HG03460 (cell line): ENCODE data around the gene RFX6.

Experiments used
- ATAC-seq: cut with Tn5 transposase; IDR thresholded peaks from one replicate; pipeline ENCODE4 v1.9.1; 2021; ENCODE audit not compliant: unreplicated experiment

Gene RFX6

DNA sequence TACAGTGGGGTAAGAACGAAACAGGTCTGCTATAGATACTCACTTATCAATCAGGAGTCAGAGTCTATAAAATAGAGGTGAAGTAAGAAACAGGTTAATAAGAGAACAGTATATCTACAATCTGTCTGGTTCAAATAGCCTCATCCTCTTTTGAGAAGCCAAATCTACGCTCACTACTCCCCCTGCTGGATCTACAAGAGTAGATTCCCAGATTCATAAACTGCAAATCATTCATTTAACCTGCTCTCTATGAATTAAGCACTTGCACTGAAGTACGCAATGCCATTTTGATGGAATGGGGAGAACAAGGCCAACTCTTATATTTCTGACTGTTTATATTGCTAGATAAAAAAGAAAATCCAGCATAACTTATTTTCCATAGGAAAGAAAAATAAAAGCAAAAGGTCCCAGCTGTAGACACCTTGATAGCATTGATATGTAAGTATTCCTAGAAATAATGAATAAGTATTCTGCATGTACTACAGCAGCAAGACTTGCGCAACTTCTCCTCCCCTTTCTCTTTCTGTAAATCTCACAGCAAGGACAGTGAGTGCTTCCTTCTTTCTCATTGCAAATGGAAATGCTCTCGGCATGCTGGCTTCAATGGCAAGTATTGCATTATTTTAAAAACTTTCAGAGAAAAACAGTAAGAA lies 92.3 kb downstream of the RFX6 start:
- ATAC-seq, result peak; percentile 77

DNA sequence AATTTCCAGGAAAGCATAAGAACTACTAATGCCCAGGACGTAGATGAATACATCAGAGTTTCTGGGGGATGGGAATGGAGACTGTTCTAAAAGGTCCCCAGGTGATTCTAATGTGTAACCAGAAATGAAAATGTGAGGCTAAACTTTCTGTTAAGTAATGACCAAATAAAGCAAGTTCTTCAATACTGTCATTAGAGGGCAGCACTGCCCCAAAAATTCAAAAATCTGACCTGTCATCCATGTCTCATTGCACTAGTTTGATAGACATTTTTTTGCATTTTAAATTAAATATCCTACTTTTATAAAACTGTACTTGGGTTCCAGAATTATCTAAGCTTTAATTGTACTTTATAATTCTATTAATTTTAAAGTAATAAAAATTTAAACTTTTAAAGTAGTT lies 94.9 kb downstream of the RFX6 start:
- ATAC-seq, result no peak

DNA sequence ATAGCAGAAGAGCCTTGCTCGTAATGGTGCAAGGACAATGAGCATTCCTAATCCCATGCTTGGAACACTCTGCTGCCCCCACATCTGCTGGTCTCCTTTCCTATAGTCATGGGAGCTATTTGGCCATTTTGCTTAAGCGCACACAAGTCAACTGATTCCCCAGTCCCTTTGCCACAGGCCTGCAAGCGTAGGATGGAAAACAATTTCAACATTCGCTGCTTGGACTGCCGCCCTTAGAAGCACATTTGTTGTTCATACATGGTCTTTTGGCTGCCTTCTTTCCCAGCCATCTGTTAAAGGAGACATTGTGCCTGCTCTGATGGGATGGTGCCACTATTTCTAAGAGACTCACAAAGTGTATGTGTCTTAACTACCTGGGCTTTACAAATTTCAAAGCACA lies 96.9 kb downstream of the RFX6 start:
- no peak for ATAC-seq

DNA sequence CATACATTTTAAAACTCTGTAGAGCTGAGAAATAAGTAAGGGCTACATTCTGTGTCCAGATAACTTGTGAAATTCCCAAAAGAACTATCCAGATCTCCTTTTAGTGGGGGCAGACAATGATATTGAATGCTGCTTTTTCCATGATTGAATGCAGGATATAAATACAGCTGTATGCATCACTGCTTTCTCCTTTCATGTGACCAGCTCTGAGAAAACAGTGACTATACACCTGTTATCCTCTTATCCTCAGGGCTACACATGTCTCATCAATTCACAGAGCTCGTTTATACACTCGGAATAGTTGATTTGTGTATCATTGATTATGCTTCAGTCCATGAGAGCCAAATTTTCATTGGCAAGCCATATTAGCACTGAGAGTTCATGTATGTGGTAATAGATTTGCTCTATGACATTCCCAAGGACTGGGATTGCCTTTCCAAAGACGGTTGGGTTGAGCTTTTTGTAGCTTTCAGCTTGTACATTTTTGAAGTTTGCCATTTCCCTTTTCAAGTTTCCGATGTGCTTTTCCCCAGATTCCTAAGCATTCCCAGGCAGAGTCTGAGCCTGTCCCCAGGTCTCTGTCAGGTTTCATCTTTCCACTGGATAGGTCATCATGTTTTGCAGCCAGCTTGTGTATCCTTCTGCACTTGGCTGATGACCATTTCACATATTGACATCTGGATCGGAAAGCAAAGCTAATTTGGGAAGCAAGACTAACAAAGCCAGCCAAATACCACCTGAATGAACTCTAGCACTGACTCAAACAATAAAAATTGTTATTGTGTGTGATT lies 97.7 kb downstream of the RFX6 start:
- ATAC-seq, result no peak

DNA sequence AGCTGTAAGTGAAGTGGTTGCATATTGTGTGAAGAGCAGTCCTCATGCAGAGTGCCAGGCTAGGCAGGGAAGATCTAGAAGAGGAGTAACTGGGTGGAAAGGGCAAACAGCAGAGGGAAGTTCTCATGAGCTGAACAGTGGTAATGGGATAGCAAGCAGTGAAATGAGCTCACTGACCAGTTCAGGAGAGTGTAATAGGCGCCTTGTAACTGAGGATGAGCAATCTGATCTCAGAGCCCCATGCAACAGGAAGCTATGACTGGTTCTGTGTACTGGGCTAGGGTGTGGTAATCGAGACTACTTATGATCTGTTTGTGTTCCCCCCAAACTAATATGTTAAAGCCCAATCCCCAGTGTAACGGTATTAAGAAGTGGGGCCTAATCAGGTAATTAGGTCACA lies 98.6 kb downstream of the RFX6 start:
- no peak for ATAC-seq

DNA sequence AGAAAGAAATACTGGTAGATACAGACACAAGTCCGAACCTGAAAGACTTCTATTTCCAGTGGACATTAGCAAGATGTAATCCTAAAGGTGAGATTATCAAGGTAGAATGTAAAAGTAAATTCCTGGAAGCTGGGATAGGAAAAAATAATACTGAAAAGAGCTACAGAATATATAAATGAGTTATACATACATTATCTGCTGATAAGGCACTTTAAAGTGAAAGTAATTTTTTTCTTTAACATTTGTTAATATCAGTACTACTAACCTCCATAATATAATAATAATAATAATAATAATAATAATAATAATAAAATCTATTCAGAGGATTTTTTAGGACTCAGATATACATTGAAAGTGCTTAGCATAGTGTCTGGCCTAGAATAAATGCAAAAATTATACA lies 102.5 kb downstream of the RFX6 start:
- no peak for ATAC-seq
